ENCODE data around the gene TMEM95. TPM values are rescaled to one million over a fixed set of nuclear protein-coding genes. Genes with fewer than 3 reads are reported as not detected.
A peak's percentile ranks its signal among the peaks of the same experiment; 100 is the strongest.

Gene TMEM95
- total and polyA plus RNA-seq, 2 donors (not counting 1 experiment from before 2014, with no cell fraction given), result not detected

- Histone ChIP-seq H3K27ac (ENCODE audit: insufficient read depth, low read length) (no peak overlapping the region), H2AFZ (ENCODE audit: low read length) (no peak overlapping the region), H3K4me2 (ENCODE audit: extremely low read depth, insufficient read depth, low read length) (no peak overlapping the region), H3K4me3 (replicated peaks in 1 of 4; ENCODE audit: control extremely low read depth in 1 of 4, insufficient read depth in 1 of 4, low read depth in 3 of 4, low read length in 4 of 4) (no peak overlapping the region), H3K9ac (ENCODE audit: insufficient read depth, low read length) (no peak overlapping the region), H3K27me3 (ENCODE audit: control insufficient read depth, insufficient read depth, low read length) (peaks cover 28% of the 10 kb centered on the region), H4K20me1 (ENCODE audit: control insufficient read depth, extremely low read depth, insufficient read depth, low read length) (no peaks in the 10 kb centered on the region), H3K36me3 (ENCODE audit: control insufficient read depth, insufficient read depth, low read length) (no peaks in the 10 kb centered on the region), H3K9me3 (ENCODE audit: control insufficient read depth, insufficient read depth, low read depth, low read length) (no peaks in the 10 kb centered on the region), H3K79me2 (ENCODE audit: control insufficient read depth, insufficient read depth, low read length) (no peaks in the 10 kb centered on the region), H3K4me1 (ENCODE audit: control insufficient read depth, extremely low read depth, insufficient read depth, low read length) (peaks cover 7% of the 10 kb centered on the region)
- TF ChIP-seq CTCF (conservative IDR thresholded peaks at IDR 0.05 in 1 of 2, IDR thresholded peaks at IDR 0.05 in 1 of 2; ENCODE audit: low read depth in 1 of 2, low read length in 2 of 2), result no peak
- no peak for DNase-seq (ENCODE audit: low read depth in 2 of 2)
These were observed 27.9 kb downstream of the TMEM95 start for GRCh38 chr17:7382901-7383300.

GRCh38 chr17:7383371-7383741 lies 28.4 kb downstream of the TMEM95 start:
- DNase-seq (ENCODE audit: low read depth in 2 of 2), result no peak
- no peak overlapping the region for H2AFZ ChIP-seq (ENCODE audit: low read length)
- no peaks in the 10 kb centered on the region for H3K9me3 ChIP-seq (ENCODE audit: control insufficient read depth, insufficient read depth, low read depth, low read length)
- no peak for TF ChIP-seq CTCF (conservative IDR thresholded peaks at IDR 0.05 in 1 of 2, IDR thresholded peaks at IDR 0.05 in 1 of 2; ENCODE audit: low read depth in 1 of 2, low read length in 2 of 2)
- no peak for TF ChIP-seq EZH2 (IDR thresholded peaks at IDR 0.05; ENCODE audit: low read length, missing control alignments)
- peak overlapping the region in 1 of 4 experiments; percentile 48 for H3K4me3 ChIP-seq (replicated peaks in 1 of 4; ENCODE audit: control extremely low read depth in 1 of 4, insufficient read depth in 1 of 4, low read depth in 3 of 4, low read length in 4 of 4)
- no peak overlapping the region for H3K27ac ChIP-seq (ENCODE audit: insufficient read depth, low read length)
- H3K9ac ChIP-seq (ENCODE audit: insufficient read depth, low read length), result no peak overlapping the region
- no peaks in the 10 kb centered on the region for H3K79me2 ChIP-seq (ENCODE audit: control insufficient read depth, insufficient read depth, low read length)
- H4K20me1 ChIP-seq (ENCODE audit: control insufficient read depth, extremely low read depth, insufficient read depth, low read length), result no peaks in the 10 kb centered on the region
- peaks cover 28% of the 10 kb centered on the region for H3K27me3 ChIP-seq (ENCODE audit: control insufficient read depth, insufficient read depth, low read length)
- peak overlapping the region; percentile 75 for H3K4me2 ChIP-seq (ENCODE audit: extremely low read depth, insufficient read depth, low read length)
- peaks cover 7% of the 10 kb centered on the region for H3K4me1 ChIP-seq (ENCODE audit: control insufficient read depth, extremely low read depth, insufficient read depth, low read length)
- no peaks in the 10 kb centered on the region for H3K36me3 ChIP-seq (ENCODE audit: control insufficient read depth, insufficient read depth, low read length)

GRCh38 chr17:7383742-7384488 lies 29.0 kb downstream of the TMEM95 start:
- peak in 1 of 2 donors; percentile 46 for DNase-seq (ENCODE audit: low read depth in 2 of 2)
- peak; percentile 52 for TF ChIP-seq EZH2 (IDR thresholded peaks at IDR 0.05; ENCODE audit: low read length, missing control alignments)
- no peak for TF ChIP-seq CTCF (conservative IDR thresholded peaks at IDR 0.05 in 1 of 2, IDR thresholded peaks at IDR 0.05 in 1 of 2; ENCODE audit: low read depth in 1 of 2, low read length in 2 of 2)
- Histone ChIP-seq H3K9ac (ENCODE audit: insufficient read depth, low read length) (peak overlapping the region; percentile 2), H2AFZ (ENCODE audit: low read length) (no peak overlapping the region), H3K9me3 (ENCODE audit: control insufficient read depth, insufficient read depth, low read depth, low read length) (no peaks in the 10 kb centered on the region), H3K27ac (ENCODE audit: insufficient read depth, low read length) (no peak overlapping the region), H4K20me1 (ENCODE audit: control insufficient read depth, extremely low read depth, insufficient read depth, low read length) (no peaks in the 10 kb centered on the region), H3K27me3 (ENCODE audit: control insufficient read depth, insufficient read depth, low read length) (peaks cover 28% of the 10 kb centered on the region), H3K4me2 (ENCODE audit: extremely low read depth, insufficient read depth, low read length) (peak overlapping the region; percentile 75), H3K79me2 (ENCODE audit: control insufficient read depth, insufficient read depth, low read length) (no peaks in the 10 kb centered on the region), H3K36me3 (ENCODE audit: control insufficient read depth, insufficient read depth, low read length) (no peaks in the 10 kb centered on the region), H3K4me3 (replicated peaks in 1 of 4; ENCODE audit: control extremely low read depth in 1 of 4, insufficient read depth in 1 of 4, low read depth in 3 of 4, low read length in 4 of 4) (peak overlapping the region in 3 of 4 experiments; percentile 21 to 48 (median 30)), H3K4me1 (ENCODE audit: control insufficient read depth, extremely low read depth, insufficient read depth, low read length) (peaks cover 7% of the 10 kb centered on the region)
